GM18951 (cell line): ENCODE data around the gene PCGF2.
A peak's percentile ranks its signal among the peaks of the same experiment; 100 is the strongest.

Source experiments
- POLR2A ChIP-seq: IDR thresholded peaks from 4 replicates; pipeline ENCODE4 v1.6.1; 2011; ENCODE audit warnings: mild to moderate bottlenecking; ENCODE audit not compliant: insufficient read length, insufficient read depth; ENCODE audit errors: extremely low read depth
- in situ Hi-C: fragments of 300-500 bp; cut with MboI; formaldehyde crosslinking; loops from one replicate; pipeline ENCODE4 v1.12.0; 2022; ENCODE audit warnings: low sequenced_read_pairs, mixed read lengths, inconsistent platforms; ENCODE audit not compliant: unreplicated experiment

The PCGF2 gene

GRCh38 chr17:38739305-38739704 is 8.8 kb downstream of the PCGF2 start:
- in situ Hi-C loops: no loop called here
- TF ChIP-seq POLR2A: no peak

GRCh38 chr17:38738686-38739085 is 9.4 kb downstream of the PCGF2 start:
- in situ Hi-C loops: no loop called here

GRCh38 chr17:38738007-38738662 is 10.0 kb downstream of the PCGF2 start:
- no peak for TF ChIP-seq POLR2A
- in situ Hi-C loops: no loop called here

More at GRCh38 chr17:38738686-38739085, 9.4 kb downstream of the PCGF2 start:
- no peak for TF ChIP-seq POLR2A

DNA sequence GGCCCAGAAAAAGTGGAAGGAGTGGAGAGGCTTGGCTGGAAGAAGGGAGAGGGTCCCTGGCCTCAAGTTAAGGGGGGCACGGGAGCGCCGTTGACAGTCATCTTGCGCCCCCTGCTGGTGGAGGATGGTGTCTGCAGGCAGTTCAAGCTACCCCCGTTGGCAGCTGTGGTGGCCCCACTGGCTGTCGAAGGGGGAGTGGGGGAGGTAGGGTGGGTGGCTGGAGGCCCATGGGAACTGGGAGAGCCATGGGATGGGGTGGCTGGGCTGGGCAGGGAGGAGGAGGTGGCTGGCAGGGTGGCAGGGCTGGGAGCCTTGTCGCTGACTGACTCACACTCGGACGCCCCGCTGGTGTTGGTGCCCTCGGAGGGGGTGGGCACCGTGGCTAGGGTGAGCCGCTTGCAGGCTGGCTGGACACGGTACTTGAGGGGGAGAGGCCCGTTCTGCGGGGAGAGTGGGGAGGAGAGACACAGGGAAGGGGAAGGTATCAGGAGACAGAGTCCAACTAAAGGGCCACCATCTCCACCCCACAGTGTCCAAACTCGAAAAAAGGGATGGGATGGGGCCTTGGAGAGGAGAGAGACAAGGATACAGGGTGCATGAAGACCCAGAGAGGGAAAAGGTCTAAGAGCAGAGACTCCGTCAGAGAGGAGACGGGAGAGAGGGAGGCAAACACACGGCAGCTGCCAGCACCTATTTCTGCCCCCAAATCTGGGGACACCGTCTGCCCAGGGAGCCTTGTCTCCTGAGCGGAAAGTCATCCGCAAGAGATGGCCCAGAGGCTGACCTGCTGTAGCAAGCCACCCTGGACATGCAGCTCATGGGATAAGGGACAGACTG is 12.8 kb downstream of the PCGF2 start:
- no peak for TF ChIP-seq POLR2A
- in situ Hi-C loops: no loop called here

GRCh38 chr17:38733982-38734973 is 13.9 kb downstream of the PCGF2 start:
- in situ Hi-C loops: no loop called here
- no peak for TF ChIP-seq POLR2A

- TF ChIP-seq POLR2A: no peak
- in situ Hi-C loops: no loop called here
Measured at GRCh38 chr17:38733282-38733981, 14.7 kb downstream of the PCGF2 start.

DNA sequence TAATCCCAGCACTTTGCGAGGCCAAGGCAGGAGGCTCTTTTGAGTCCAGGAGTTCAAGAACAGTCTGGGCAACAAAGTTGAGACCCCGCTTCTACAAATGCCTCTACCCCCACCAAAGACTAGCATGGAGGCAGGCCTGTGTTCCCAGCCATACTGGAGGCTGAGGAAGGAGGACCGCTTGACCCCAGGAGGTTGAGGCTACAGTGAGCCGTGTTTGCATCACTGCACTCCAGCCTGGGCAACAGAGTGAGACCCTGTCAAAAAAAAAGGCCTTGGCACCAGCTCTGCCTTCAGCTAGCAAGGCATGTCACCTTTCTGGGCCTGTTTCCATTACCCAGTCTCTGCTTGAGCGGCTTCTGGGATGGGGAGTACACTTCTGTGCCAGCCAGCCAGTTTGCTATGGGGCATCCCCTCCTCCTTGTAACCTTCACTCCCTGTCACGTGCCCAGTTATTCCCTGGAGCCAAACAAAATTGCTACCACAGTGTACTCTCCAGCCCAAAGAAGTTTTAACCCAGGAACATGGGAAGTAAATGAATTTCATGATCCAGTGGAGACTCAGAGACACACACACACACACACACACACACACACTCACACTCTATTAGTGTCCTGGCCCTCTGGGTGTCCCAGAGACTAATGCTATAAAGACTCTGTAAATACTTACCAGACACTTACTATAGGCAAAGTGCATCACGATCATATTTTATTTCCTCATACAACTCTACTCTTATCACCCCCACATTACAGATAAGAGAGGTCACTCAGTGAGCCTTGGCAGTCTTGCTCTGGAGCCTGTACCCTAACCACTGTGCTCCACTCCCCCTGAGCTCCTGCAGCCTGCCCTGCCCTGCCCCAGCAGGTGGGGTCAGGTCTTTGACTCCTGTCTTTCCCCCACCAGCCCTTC is 15.5 kb downstream of the PCGF2 start:
- in situ Hi-C loops: no loop called here
- TF ChIP-seq POLR2A: no peak

DNA sequence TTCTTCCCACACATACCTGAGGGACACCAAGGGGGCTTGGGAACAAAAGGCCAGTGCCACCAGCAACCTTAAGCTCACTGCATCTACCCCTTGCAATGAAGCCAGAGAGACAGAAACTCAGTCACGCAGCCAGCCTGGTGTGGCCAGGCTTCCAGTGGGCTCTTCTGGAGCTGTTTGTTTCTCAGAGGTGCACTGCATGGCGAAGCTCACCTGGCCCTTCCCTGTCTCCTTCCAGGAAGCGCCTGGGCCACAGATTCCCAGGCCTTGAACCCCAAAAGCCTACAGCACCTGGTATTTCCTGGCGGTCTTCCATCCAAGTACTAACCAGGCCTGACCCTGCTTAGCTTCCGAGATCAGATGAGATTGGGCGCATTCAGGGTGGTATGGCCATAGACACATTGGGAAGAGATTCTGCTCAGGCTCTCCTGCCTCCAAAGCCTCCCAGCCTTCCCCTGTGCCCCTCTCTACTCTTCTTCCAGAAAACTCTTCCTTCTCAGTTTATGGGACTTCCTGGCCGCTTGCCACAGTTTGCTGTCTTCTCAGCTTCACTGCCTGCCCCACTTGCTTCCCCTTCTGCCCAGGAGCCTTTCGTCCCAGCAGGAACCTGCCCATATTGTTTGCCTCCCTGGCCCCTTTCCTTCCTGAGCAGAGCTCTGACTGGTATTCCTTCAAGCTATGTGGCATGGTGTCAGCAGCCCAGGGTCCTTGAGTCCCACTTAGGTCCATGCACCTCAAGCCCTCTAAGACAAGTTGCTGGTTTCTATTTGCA is 16.4 kb downstream of the PCGF2 start:
- in situ Hi-C loops: no loop called here
- no peak for TF ChIP-seq POLR2A

GRCh38 chr17:38730526-38731379 is 17.4 kb downstream of the PCGF2 start:
- in situ Hi-C loops: no loop called here
- no peak for TF ChIP-seq POLR2A

- in situ Hi-C loops: no loop called here
- peak; percentile 57 for TF ChIP-seq POLR2A
Measured at GRCh38 chr17:38729886-38730525, 18.1 kb downstream of the PCGF2 start, which contains the start of gene CISD3. Gene CISD3 (plus strand): TSS chr17:38730341. CDS start chr17:38730359, 18 bp downstream.
